ENCODE data around the gene IFNL1.
"Not testable (repeated sequence)": the region's sequence is repeated elsewhere in the genome, so short reads cannot be mapped to it uniquely, and the experiment has no call there.

IFNL1 gene

DNA sequence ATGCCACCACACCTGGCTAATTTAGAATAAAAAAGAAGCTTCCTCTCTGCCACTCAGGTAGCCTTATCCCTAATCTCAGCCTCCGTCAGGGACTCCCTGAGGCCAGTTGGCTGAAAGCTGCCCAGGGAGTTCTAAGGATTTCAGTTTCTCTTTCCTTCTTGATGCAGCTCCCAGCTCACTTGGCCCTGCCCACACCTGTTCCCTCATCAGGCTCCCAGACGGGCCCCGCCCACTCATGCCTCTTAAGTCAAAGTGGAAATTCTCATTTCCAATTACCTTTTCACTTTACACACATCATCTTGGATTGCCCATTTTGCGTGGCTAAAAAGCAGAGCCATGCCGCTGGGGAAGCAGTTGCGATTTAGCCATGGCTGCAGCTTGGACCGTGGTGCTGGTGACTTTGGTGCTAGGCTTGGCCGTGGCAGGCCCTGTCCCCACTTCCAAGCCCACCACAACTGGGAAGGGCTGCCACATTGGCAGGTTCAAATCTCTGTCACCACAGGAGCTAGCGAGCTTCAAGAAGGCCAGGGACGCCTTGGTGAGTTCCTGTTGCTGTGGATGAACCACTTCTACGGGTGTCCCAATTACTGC is at the start of gene IFNL1:
Gene IFNL1 (plus strand): TSS at position 353 of the 591 bp plus-strand sequence. CDS start 15 bp downstream, at position 368.
- no peak for DNase-seq (ENCODE audit: low read depth)

DNA sequence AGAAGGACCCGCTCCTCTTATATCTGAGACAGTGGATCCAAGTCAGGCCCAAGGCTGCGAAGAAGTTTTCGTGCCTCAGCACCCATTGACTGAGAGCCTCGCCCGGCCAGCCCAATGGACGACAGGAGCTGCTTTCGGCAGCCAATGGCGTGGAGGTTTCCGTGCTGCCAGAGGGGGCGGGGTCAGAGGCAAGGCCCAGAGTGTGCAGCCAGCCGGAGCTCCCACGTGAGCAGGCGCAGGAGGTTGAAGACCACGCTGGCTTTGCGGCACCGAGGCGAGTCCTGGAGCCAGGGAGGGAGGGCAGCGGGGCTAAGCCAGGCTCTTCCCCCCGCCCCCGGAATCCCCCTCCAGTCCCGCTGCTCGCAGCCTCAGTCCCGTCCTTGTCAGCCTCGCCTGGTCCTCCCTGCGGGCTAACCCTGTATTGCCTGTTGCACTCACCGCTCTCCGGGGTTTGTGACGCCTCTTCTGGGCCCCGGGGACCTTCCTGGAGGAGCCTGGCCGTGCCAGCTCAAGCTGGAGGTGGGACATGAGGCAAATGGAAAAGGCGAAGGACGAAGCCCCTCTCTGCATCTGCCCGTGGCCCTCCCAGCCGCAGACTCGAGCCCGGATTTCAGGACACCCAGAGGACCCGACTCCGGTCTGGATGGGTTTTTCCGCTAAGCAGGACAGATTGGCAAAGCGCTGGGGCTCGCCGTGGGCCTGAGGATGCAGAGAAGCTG is 49.1 kb upstream of the IFNL1 start:
- no peak for DNase-seq (ENCODE audit: low read depth)

DNA sequence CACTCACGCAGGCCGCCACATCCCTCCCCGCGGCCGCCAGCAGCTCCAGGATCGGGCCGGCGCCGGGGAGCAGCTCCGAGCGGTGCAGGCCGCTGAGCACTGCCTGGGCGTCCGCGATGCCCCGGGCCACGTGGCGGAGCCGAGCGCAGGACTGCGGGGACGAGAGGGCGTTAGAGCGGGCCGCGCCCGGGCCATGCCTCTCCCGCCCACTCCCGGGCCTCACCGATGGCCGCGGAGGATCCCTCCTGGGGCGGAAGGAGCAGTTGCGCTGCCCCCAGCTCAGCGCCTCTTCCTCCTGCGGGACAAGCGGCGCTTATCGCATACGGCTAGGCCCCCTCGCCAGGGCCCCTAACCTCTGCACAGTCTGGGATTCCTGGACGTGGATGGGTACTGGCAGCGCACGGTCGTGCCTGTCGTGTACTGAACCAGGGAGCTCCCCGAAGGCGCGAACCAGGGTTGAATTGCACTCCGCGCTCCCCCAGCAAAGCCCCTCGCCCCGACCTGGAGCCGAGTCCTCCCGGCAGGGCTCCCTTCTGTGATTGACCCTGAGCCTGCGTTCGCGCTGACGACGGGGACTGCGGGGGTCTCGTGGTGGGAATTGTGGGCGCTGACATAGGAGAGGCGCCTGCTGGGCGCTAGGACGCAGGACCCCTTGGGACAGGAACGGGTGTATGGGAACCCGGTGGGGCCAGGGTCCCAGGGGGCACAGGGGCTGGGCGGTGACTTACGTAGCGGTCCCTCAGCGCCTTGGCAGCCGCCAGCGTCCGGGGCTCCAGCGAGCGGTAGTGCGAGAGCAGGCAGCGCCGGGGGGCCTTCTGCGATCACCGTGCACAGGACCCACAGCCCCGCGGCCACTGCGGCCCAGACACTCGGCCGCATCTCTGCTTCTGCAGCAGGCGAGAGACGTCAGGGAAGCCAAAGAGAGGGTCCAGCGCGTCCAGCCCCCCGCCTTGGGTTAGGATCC is 48.2 kb upstream of the IFNL1 start:
- no peak for DNase-seq (ENCODE audit: low read depth)

DNA sequence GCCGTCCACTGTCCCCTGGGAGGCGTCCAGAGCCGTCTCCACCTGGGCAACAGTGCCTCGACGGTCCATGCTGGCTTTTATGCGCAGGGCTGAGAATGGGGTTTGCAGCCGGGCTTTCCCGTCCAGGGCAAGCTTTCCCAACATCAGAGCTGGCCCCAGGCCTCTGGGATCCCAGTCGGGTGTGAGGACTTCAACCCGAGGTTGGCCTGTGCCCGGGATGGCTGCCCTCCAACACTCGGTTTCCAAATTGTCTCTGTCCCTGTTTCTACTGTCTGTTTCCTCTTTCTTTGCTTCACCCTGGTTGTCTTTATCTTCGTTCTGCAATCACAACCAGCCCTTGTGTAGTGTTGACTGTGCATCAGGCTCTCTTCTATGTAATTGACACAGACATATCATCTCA is 47.4 kb upstream of the IFNL1 start, which contains the start of gene IFNL4:
Gene IFNL4 (minus strand): TSS at position 51 of the 400 bp plus-strand sequence.
- DNase-seq (ENCODE audit: low read depth), result no peak

DNA sequence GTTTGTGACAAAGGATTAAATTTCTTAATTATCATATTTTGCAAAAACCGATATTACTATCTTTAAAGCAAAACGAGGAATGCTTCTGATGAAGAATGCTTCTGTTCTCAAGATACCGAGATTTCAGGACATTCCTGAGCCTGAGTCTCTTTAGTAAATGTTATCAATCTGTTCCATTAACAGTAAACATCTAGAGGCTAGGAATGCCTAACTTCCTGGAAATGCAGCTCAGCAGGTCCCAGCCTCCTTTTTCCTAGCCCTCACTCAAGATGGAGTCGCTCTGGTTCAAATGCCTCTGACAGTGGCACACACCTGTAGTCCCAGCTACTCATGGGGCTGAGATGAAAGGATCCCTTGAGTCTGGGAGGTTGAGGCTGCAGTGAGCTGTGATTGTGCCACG is 45.1 kb upstream of the IFNL1 start:
- no peak for DNase-seq (ENCODE audit: low read depth)

DNA sequence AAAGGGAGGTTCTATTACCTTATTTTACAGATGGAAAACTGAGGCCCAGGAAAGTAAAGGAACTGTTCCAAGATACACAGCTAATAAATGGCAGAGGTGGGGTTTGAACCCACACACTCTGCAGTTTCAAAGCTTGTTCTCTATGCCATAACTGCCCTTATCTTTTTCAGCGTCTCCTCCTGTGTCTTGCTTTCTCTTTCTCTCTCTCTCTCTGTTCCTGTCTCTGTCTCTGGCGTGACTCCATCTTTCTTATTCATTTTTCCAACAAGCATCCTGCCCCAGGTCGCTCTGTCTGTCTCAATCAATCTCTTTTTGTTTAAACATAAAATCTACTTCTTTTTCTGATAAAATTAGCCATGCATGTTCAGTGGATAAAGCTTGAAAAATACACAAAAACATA is 44.4 kb upstream of the IFNL1 start:
- DNase-seq (ENCODE audit: low read depth), result no peak

DNA sequence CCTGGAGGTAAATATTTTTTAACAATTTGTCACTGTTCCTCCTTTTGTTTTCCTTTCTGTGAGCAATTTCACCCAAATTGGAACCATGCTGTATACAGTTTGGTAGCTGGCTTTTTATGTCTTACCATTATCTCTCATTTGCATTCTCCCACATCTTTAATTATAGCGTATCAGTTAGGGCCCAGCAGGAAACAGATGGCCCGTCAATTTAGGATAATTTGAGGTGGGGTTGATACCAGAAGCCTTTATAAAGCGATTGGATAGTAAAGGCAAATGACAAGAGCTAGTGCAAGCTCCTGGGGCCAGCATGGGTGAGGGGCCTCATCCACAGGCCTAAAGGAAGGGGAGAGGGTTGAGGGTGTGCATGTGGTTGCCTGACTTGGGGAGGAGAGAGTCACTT is 43.7 kb upstream of the IFNL1 start:
- DNase-seq (ENCODE audit: low read depth), result no peak

DNA sequence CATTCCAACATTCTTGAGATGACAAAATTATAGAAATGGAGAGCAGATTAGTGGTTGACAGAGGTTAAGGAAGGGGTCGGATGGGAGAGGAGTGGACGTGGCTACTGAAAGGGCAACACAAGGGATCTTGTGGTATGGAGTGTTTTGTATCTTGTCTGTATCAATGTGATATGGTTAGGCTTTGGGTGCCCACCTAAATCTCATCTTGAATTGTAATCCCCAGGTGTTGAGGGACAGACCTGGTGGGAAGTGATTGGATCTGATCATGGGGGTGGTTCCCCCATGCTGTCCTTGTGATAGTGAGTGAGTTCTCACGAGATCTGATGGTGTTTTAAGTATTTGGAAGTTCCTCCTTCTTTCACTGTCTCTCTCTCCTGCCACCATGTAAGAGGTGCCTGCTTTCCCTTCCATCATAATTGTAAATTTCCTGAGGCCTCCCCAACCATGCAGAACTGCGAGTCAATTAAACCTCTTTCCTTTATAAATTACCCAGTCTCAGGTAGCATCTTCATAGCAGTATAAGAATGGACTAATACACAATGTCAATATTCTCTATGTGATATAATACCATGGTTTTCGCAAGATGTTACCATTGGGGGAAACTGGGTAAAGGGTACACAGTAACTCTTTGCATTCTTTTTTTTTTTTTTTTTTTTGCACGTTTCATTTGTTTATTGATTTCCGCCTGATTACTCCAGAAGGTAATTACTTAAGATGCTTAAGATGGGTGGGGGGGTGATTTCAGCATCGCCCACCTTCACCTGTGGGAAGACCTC is 42.6 kb upstream of the IFNL1 start:
- DNase-seq (ENCODE audit: low read depth), result no peak

DNA sequence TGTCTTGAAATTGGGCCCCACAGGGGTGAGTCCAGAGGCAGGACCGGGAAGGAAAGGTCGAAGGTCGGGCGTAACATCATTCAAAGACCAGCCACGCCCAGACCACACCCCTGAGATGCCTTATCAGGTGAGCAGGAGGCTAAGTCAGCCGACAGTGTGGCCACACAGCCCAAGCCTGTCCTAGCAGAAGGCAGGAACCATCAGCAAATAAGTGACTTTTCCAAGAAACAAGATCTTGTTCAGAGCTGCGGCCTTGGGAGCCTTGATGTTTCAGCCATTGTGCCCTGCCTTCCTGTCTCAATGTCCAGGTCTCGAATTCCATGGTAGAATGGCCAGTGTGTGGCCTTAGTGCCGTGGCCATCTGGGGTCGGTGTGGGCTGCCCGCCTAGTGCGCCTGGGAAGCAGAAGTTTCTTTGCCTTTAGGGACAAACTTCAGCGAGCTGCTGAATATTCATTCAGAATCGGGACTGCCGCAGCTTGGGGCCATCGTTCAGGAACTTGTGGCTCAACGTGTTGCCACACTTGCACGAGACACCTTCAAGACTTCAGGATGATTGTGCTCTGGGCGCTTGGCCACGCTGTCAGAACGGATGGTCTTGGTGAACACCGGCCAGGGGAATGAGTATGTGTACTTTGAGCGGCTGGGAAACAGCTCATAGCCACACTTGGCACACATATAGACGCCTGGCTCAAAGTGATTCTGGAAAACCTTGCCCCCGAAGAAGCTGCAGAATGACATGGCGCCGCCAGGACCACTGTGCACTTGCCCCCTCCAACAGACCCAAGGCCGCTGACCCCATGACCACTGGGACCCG is 41.5 kb upstream of the IFNL1 start:
- DNase-seq (ENCODE audit: low read depth), result no peak

DNA sequence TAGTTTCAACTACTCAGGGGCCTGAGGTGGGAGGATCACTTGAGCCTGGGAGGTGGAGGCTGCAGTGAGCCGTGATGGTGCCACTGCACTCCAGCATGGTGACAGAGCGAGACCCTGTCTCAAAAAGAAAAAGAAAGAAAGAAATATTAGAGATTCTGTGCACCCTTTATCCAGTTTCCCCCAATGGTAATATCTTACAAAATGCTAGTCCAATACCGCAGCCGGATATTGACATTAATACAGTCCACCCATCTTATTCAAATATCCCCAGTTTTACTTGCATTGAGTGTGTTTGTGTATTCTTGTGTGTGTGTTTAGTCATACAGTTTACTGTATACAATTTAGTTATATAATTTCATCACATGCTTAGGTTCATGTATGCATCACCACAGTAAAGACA is 39.0 kb upstream of the IFNL1 start:
- DNase-seq (ENCODE audit: low read depth), result no peak

DNA sequence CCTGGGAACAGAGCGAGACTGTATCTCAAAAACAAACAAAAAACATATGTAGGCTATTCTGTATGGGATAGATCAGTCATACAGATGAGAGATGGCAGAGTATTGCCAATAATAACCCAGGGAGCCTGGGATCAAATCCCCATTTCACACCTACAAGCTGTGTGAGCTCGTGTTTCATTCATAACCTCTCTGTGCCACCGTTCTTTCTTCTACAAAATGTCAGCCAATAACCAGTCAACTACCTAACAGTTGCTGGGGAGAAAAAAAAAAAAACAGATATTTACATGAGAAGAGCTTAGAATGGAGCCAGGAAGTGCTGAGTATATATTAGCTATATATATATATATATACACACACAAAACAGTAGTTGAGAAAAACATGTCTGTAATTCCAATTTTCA is 34.5 kb upstream of the IFNL1 start:
- no peak for DNase-seq (ENCODE audit: low read depth)

DNA sequence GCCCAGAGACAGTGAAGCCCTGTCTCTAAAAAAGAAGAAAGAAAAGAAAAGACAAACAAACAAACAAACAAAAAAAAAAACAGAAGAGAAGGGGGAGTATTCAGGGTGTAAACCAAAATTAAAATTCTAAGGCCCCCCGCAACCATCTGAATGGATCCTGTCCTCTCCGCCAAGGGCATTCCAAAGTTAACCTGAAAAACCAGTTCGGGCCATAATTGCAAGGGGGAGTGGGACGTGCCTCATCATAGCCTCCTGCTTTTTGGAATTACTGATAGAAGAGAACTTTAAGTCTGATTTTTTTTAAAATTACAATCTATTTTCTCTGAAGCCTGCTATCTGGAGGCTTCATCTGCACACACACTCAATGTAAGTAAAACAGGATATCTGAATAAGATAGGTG is 33.7 kb upstream of the IFNL1 start:
- DNase-seq (ENCODE audit: low read depth), result no peak

DNA sequence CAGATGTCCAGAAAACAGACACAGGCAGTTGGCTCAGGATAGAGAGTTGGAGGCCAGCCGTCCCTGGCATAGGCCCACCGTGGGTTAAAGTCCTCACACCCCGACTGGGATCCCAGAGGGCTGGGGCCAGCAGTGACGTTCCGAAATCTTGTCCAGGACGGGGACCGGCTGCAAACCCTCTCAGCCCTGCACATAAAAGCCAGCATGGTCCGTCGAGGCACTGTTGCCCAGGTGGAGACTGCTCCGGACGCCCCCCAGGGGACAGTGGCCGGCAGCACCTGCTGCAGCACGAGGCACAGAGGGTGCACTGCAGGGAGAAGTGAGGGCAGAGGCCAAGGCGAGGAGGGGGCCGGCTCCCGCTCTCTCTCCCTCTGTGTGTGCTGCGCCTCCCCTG is 32.3 kb upstream of the IFNL1 start:
- DNase-seq (ENCODE audit: low read depth), result no peak

DNA sequence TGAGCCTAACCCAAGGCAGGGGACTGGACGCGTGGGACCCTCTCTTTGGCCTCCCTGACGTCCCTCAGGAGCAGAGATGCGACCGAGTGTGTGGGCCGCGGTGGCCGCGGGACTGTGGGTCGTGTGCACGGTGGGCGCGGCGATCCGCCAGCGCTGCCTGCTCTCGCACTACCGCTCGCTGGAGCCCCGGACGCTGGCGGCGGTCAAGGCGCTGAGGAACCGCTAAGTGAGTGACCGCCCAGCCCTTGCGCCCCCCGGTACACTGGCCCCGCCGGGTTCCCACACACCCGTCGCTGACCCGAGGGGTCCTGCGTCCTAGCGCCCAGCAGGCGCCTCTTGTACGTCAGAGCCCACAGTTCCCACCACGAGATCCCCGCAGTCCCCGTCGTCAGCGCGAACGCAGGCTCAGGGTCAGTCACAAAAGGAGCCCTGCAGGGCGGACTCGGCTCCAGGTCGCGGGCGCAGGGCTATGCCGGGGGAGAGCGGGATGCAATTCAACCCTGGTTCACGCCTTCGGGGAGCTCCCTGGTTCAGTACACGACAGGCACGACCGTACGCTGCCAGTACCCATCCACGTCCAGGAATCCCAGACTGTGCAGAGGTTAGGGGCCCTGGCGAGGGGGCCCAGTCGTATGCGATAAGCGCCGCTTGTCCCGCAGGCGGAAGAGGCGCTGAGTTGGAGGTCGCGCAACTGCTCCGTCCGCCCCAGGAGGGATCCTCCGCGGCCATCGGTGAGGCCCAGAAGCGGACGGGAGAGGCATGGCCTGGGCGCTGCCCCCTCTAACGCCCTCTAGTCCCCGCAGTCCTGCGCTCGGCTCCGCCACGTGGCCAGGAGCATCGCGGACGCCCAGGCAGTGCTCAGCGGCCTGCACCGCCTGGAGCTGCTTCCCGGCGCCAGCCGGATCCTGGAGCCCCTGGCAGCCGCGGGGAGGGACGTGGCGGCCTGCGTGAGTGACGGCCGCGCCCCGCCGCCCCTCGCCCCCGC is 31.6 kb upstream of the IFNL1 start:
- DNase-seq (ENCODE audit: low read depth), result no peak

DNA sequence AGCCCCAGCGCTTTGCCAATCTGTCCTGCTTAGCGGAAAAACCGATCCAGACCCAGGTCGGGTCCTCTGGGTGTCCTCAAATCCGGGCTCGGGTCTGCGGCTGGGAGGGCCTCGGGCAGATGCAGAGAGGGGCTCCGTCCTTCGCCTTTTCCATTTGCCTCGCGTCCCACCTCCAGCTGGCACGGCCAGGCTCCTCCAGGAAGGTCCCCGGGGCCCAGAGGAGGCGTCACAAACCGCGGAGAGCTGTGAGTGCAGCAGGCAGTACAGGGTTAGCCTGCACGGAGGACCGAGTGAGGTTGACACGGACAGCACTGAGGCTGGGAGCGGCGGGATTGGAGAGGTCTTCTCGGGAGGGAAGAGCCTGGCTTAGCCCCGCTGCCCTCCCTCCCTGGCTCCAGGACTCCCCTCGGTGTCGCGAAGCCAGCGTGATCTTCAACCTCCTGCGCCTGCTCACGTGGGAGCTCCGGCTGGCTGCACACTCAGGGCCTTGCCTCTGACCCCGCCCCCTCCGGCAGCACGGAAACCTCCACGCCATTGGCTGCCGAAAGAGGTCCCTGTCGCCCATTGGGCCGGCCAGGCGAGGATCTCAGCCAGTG is 30.8 kb upstream of the IFNL1 start:
- no peak for DNase-seq (ENCODE audit: low read depth)

DNA sequence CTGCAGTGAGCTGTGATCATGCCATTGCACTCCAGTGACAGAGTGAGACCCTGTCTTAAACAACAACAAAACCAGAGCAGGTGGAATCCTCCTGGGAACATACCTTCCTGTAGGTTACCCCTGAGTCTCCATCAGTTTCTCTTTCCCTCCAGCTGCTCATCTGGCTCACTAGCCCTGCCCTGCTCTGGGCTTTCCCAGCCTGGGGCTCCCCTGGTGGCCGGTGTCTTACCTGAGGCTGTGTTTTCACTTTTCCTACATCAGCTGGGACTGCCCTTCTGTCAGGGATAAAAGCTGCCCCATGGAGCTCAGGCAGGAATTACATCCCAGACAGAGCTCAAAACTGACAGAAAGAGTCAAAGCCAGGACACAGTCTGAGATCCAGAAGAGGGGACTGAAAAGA is 28.1 kb upstream of the IFNL1 start, which contains the start of gene IFNL2:
Gene IFNL2 (plus strand): TSS at position 312 of the 400 bp plus-strand sequence. CDS start 173 bp downstream, outside the sequence.
- DNase-seq (ENCODE audit: low read depth), result not testable (repeated sequence)

DNA sequence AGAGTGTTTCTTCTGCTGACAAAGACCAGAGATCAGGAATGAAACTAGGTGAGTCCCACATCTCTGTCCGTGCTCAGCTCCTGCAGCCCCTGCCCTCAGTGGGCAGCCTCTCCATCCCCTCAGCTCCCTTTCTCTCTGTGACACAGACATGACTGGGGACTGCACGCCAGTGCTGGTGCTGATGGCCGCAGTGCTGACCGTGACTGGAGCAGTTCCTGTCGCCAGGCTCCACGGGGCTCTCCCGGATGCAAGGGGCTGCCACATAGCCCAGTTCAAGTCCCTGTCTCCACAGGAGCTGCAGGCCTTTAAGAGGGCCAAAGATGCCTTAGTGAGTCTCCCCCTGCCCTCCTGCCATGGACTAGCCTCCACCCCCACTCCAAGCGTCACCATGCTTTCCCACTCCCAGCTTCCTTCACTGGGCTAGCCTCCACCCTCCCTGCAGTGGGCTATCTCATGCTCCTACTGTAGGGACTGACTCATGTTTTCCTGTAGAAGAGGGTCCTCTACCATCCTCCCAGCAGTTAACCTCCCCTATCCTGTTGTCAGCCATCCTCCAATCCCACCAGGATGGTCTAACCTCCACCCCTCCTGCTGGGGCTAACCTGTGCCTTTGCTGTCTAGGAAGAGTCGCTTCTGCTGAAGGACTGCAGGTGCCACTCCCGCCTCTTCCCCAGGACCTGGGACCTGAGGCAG is 27.5 kb upstream of the IFNL1 start:
- not testable (repeated sequence) for DNase-seq (ENCODE audit: low read depth)

DNA sequence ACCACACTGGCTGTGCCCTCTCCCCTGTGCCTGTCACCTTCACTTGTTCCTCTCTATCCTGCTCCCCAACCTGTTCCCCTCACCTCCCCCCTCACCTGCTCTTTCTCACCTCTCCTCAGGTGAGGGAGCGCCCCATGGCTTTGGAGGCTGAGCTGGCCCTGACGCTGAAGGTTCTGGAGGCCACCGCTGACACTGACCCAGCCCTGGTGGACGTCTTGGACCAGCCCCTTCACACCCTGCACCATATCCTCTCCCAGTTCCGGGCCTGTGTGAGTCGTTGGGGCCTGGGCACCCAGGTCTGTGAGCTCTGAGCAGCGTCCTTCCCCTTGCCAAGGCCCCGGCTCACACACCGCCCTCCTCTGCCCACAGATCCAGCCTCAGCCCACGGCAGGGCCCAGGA is 26.8 kb upstream of the IFNL1 start:
- not testable (repeated sequence) for DNase-seq (ENCODE audit: low read depth)
